ENCODE results near the gene PIEZO1. TPM values are rescaled to one million over a fixed set of nuclear protein-coding genes. Genes with fewer than 3 reads are reported as not detected.

The PIEZO1 gene
- total RNA-seq, 1 experiment from 2014 or later, result 71.1 TPM

GRCh38 chr16:88754912-88755744, 29.9 kb downstream of the PIEZO1 start:
- Histone ChIP-seq H3K23ac (ENCODE audit: insufficient read length, low read depth, low read length) (no peak overlapping the region), H2BK15ac (ENCODE audit: low read depth, low read length) (no peak overlapping the region; the same call in 1 of the 2 replicates), H2BK20ac (ENCODE audit: low read depth, low read length, poor library complexity, severe bottlenecking) (no peak overlapping the region), H4K91ac (ENCODE audit: insufficient read length, low read depth, low read length) (no peak overlapping the region), H3T11ph (ENCODE audit: low read length) (no peak overlapping the region), H3K4me2 (ENCODE audit: insufficient read depth, insufficient read length, low read length) (no peak overlapping the region), H3K27me3 (ENCODE audit: insufficient read depth, low read length) (no peaks in the 10 kb centered on the region), H2BK120ac (ENCODE audit: low read depth, low read length, poor library complexity, severe bottlenecking) (no peak overlapping the region), H3K4ac (ENCODE audit: low read depth, low read length) (no peak overlapping the region), H2AFZ (ENCODE audit: low read length) (no peak overlapping the region), H2BK12ac (ENCODE audit: insufficient read length, low read depth, low read length) (no peak overlapping the region), H3K56ac (ENCODE audit: insufficient read length, low read depth, low read length) (no peak overlapping the region), H3K18ac (ENCODE audit: insufficient read length, low read depth, low read length) (no peak overlapping the region), H2BK5ac (ENCODE audit: insufficient read length, low read length) (no peak overlapping the region), H3K27ac (ENCODE audit: insufficient read length, low read depth, low read length) (no peak overlapping the region), H4K20me1 (ENCODE audit: control insufficient read depth, insufficient read depth, insufficient read length) (no peaks in the 10 kb centered on the region), H3K9me3 (ENCODE audit: control insufficient read depth, low read depth, low read length) (no peaks in the 10 kb centered on the region), H3K79me2 (ENCODE audit: insufficient read depth, low read length) (no peaks in the 10 kb centered on the region), H3K4me1 (ENCODE audit: insufficient read depth, low read length) (no peaks in the 10 kb centered on the region), H4K5ac (ENCODE audit: insufficient read length, low read depth, low read length) (no peak overlapping the region), H3K23me2 (ENCODE audit: insufficient read length, low read depth, low read length, poor library complexity, severe bottlenecking) (no peaks in the 10 kb centered on the region), H3K14ac (ENCODE audit: insufficient read depth, low read length) (no peak overlapping the region; the same call in 1 of the 2 replicates), H3K79me1 (ENCODE audit: insufficient read depth, low read depth, low read length, poor library complexity, severe bottlenecking) (no peaks in the 10 kb centered on the region), H4K8ac (replicated peaks; ENCODE audit: insufficient read length, low read depth, low read length) (no peak overlapping the region), H3K9ac (ENCODE audit: extremely low read depth, insufficient read length, low read length) (no peak overlapping the region), H2AK5ac (ENCODE audit: insufficient read length, low read length) (no peak overlapping the region)
- Mint-ChIP-seq H3K27me3 (ENCODE audit: low read depth) (no peaks in the 10 kb centered on the region), H3K4me3 (peak overlapping the region; percentile 46 to 51; a peak in 3 of 5 replicates), H3K36me3 (ENCODE audit: insufficient read depth in 1 of 3, low read depth in 3 of 3) (no peaks in the 10 kb centered on the region), H3K4me1 (peaks cover 27 to 48% of the 10 kb centered on the region in 2 experiments), H3K9me3 (no peaks in the 10 kb centered on the region; a peak in 1 of 5 replicates), H3K27ac (peak overlapping the region in 2 of 3 experiments; percentile 83 to 95; a peak in 4 of 7 replicates)
- TF ChIP-seq CTCF (conservative IDR thresholded peaks at IDR 0.05), result peak; percentile 69
- DNase-seq, result peak; percentile 81
- WGBS (ENCODE audit: extremely low coverage, insufficient read length, low lambda C conversion rate), result no CpG with 5 or more reads among the region's 42 CpGs
